ENCODE results near the gene NUAK2.

DNA sequence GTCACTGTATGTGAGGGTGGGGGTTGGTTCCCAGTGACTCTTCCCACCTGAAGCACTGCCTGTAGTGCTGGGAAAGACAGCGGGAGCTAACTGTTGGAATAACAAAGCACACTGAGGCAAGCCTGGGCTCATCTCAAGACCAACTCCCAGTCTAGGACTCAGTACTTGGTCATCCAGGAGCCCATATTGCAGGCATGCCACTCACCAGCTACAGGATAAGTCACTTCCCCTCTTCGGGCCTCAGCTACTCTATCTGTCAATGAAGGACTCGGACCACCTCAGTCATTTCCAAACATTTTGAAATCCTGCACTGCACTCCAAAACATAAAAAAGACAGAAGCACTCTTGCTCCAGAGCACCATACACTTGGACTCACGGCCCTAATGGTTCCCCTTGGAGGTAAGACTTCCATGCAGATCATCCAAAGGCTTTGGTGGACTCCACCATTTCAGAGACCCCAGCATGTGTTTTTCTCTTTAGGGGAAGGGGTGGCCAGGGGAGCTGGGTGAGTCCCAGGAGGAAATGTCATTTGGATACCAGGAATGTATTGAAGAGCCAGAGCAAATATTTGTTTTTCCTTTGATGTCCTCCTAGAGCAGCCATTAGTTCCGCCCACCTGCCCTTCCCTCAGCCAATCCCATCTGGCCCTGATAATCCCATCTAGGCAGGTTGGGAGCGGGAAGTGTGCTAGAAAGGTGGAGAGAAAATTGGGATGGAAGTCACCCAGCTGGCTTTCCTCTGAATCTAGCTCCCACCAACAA is 3.1 kb downstream of the NUAK2 start:
- no peak for TF ChIP-seq EP300 (IDR thresholded peaks at IDR 0.05)
- TF ChIP-seq, protein P1, sequence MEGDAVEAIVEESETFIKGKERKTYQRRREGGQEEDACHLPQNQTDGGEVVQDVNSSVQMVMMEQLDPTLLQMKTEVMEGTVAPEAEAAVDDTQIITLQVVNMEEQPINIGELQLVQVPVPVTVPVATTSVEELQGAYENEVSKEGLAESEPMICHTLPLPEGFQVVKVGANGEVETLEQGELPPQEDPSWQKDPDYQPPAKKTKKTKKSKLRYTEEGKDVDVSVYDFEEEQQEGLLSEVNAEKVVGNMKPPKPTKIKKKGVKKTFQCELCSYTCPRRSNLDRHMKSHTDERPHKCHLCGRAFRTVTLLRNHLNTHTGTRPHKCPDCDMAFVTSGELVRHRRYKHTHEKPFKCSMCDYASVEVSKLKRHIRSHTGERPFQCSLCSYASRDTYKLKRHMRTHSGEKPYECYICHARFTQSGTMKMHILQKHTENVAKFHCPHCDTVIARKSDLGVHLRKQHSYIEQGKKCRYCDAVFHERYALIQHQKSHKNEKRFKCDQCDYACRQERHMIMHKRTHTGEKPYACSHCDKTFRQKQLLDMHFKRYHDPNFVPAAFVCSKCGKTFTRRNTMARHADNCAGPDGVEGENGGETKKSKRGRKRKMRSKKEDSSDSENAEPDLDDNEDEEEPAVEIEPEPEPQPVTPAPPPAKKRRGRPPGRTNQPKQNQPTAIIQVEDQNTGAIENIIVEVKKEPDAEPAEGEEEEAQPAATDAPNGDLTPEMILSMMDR (IDR thresholded peaks at IDR 0.05): no peak

Data from stomach (tissue), 4 donors.